Fibroblast of villous mesenchyme (primary cell): Measurements from ENCODE around the gene F12. TPM values are rescaled to one million over a fixed set of nuclear protein-coding genes. Genes with fewer than 3 reads are reported as not detected.
"Not testable (repeated sequence)": the region's sequence is repeated elsewhere in the genome, so short reads cannot be mapped to it uniquely, and the experiment has no call there.

Source experiments
- DNase-seq: peaks from one replicate; pipeline ENCODE4 v3.0.0-alpha.2; 2010; ENCODE audit warnings: low read depth
- H3K4me3 ChIP-seq: 2 replicates; pipeline ENCODE4 v1.5.1; 2011; ENCODE audit warnings: low read depth, mild to moderate bottlenecking, low read length
- total RNA-seq: library from RNA; depleted of rRNA; stranded (reverse); fragments of >200 nt; gene quantifications from 2 replicates; pipeline ENCODE4 v1.2.3, GENCODE V29; 2012
- TF ChIP-seq, protein P1 (sequence below): IDR thresholded peaks from 2 replicates; pipeline ENCODE4 v1.5.1; 2012; ENCODE audit warnings: low read depth, mild to moderate bottlenecking, low read length; ENCODE audit not compliant: insufficient read depth

The F12 gene
- total RNA-seq, 1 donor: 0.43 TPM

DNA sequence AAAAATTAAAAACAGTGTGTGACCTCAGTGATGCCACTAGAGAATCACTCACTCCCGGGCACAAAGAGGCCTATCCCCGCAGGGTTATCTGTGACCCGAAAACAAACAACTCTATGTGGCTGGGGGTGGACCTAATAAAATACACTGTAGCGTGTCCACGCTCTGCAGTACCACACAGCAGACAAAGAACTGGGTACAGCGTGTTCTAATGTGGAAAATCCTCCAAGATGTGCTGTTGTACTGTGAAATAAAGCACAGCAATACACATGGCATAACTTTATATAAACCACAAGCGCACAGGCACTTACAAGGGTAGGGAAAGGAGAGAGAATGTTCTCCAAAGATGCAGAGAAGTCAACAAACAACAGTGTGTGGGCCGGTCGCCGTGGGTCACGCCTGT, 33.3 kb downstream of the F12 start:
- no peak for DNase-seq
- TF ChIP-seq, protein P1, sequence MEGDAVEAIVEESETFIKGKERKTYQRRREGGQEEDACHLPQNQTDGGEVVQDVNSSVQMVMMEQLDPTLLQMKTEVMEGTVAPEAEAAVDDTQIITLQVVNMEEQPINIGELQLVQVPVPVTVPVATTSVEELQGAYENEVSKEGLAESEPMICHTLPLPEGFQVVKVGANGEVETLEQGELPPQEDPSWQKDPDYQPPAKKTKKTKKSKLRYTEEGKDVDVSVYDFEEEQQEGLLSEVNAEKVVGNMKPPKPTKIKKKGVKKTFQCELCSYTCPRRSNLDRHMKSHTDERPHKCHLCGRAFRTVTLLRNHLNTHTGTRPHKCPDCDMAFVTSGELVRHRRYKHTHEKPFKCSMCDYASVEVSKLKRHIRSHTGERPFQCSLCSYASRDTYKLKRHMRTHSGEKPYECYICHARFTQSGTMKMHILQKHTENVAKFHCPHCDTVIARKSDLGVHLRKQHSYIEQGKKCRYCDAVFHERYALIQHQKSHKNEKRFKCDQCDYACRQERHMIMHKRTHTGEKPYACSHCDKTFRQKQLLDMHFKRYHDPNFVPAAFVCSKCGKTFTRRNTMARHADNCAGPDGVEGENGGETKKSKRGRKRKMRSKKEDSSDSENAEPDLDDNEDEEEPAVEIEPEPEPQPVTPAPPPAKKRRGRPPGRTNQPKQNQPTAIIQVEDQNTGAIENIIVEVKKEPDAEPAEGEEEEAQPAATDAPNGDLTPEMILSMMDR: no peak
- H3K4me3 ChIP-seq: no peak overlapping the region

DNA sequence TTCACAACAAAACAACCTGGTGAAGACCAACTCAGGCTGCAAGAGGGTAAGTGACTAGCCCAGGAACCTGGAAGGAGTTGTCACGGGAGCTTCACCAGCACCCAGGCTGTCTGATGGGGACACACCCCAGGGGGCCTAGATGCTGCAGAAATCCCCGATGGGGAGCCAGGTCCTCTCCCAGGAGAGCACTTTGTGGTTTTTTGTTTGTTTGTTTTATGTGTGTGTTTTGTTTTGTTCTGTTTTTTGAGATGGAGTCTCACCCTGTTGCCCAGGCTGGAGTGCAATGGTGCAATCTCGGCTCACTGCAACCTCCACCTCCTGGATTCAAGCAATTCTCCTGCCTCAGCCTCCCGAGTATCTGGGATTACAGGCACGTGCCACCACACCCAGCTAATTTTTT, 33.8 kb downstream of the F12 start:
- DNase-seq, H3K4me3 ChIP-seq: not testable (repeated sequence)

DNA sequence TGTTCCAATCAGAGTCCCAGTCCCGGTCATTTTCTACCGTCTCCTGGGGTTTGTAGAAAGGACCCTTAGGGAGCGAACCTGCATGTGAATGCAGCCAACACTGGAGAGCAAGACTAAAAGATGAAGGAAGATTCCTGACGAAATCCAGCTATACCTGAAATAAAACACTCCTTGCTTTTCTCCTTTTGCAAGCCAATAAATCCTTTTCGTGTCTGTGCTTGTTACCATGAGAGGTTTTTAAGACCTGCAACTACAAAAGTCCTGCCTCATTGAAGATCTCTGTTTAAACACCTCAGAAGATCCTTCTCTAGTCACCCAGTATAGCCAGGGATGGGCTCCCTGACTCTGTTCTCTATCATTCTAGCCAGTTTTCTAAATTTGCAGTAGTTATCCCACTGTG, 35.2 kb downstream of the F12 start:
- DNase-seq: no peak
- TF ChIP-seq, protein P1: no peak
- H3K4me3 ChIP-seq: no peak overlapping the region

DNA sequence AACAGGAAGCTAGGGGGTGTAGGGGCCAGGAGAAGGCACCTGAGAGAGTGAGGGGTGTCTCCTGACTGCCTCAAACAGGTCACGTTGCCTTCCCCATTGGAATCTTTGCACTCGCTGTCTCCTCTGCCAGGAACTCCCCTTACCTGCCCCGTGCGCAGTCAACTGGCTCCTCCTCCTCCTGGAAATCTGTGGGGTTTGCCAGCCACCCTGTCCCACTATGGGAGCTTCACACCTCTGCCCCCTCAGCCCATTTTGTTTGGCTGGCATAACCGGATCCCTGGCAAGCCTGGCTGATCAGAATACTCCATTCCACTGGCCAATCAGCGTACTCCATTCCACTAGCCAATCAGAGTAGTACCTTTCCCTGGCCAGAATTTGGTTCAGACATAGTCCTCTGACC, 35.6 kb downstream of the F12 start:
- DNase-seq: no peak
- H3K4me3 ChIP-seq: no peak overlapping the region
- TF ChIP-seq, protein P1: no peak

DNA sequence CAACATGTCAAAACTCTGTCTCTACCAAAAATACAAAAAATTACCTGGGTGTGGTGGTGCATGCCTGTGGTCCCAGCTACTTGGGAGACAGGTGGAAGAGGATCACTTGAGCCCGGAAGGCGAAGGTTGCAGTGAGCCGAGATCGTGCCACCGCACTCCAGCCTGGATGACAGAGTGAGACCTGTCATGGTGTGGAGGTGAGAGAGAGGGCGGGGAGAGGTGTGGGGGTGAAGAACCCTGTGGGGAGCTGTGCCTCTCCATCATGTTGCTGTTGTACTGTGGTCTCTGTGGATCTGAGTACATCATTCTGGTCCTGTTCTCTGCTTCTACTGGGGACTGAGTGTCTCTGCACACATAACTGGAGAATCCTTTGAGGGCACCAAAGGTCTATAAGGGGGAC, 36.5 kb downstream of the F12 start:
- TF ChIP-seq, protein P1: no peak
- no peak overlapping the region for H3K4me3 ChIP-seq
- DNase-seq: no peak

DNA sequence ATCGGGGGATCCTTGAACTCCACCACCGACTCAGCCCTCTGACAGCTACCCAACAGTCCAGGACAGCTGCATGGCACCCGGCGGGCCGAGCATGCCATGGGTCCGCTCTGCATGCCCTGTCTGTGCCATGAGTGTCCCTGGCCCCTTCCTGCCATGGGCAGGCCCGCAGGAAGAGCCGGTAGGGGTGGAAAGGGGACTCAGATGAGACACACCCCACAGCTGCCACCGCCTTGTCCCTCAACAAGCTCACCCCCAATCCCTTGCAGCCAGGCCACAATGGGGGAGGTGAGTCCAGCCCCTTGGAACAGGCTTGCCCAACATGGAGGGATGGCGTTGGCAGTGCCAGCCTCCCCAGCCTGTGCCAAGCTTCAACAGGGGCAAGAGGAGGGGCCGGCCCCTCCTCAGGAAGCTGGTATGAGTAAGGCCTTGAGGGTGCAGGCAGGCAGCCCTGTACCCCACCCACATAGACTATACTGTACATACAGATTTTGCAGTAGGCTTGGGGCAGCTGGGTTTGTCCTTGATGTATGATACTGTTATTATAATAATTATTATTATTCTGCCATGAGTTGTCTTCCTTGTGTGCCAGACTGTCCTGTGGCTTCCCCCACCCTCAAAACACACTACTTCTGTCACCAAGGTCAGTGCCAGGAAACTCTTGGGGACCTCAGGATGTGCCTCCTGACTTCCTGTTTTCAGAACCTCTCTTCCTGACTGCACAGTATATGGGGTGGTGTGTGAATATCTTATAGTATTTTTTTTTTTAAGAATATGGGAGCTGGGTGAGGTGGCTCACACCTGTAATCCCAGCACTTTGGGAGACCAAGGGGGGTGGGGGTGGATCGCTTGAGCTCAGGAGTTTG, 37.1 kb downstream of the F12 start:
- no peak for DNase-seq
- TF ChIP-seq, protein P1: no peak
- no peak overlapping the region for H3K4me3 ChIP-seq

DNA sequence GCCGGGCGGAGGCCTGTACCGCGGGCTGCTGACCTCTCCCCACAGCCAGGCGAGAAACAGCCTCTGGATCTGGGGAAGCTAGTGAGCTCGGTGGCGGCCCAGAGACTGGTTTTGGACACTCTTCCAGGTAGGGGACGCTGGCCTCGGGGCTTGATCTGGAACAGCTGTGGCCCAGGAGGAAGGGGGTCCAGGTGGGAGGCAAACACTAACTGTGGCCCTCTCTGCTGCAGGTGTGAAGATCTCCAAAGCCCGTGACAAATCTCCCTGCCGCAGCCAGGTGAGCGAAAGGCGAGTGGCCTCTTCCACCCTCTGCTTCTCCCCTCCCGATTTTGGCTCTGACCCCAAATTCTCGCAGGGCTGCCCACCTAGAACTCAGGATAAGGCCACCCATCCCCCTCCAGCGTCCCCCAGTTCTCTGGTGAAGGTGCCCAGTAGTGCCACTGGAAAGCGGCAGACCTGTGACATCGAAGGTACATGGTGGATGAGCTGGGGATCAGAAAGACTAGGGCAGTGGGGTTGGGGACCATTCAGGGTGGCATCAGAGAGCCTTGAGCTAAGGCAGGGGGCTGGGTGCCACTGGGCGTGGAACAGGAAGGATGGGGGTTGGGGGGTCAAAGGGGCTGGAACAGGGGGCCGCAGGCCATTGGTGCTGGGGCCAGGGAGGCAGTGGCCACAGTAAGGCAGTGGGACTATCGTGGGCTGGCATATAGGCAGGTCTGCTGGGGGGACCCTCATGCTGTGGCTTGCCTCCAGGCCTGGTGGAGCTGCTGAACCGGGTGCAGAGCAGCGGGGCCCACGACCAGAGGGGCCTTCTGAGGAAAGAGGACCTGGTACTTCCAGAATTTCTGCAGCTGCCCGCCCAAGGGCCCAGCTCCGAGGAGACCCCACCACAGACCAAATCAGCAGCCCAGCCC, 38.0 kb downstream of the F12 start:
- DNase-seq: no peak
- TF ChIP-seq, protein P1: no peak
- H3K4me3 ChIP-seq: peak overlapping the region; percentile 67
